H1 (cell line): Measurements from ENCODE around the gene LARP6. TPM values are rescaled to one million over a fixed set of nuclear protein-coding genes. Genes with fewer than 3 reads are reported as not detected.

ENCODE experiments used
- CTCF ChIA-PET: fragments of 300-600 bp; sonication (Branson Sonifier 250); formaldehyde crosslinking; loops from one replicate; lab custom pipeline; 2021; ENCODE audit not compliant: partially characterized antibody; lab: Charles Lee
- POLR2A ChIA-PET: fragments of 300-600 bp; sonication (Branson Sonifier 250); formaldehyde crosslinking; loops from one replicate; lab custom pipeline; 2021; ENCODE audit warnings: inconsistent platforms; ENCODE audit not compliant: partially characterized antibody; lab: Charles Lee
- DNase-seq, 2 experiments: peaks; one replicate each; pipeline versions ENCODE4 v3.0.0 to v3.0.0-alpha.2; 2010 to 2022; ENCODE audit warnings: low spot score in 2 of 2, low read depth in 1 of 2, mixed read lengths in 1 of 2
- FAIRE-seq: peaks from 2 replicates; lab custom pipeline; 2011; peaks lifted over from hg19 to GRCh38; lab: Jason Lieb, UNC
- H2AFZ ChIP-seq: 2 replicates; pipeline ENCODE4 v1.8.1; 2012; ENCODE audit warnings: low read length, inconsistent platforms
- H2AK5ac ChIP-seq: 2 replicates; pipeline ENCODE4 v1.6.1; 2013; ENCODE audit warnings: low read depth, low read length
- H2BK120ac ChIP-seq: replicated peaks from 2 replicates; pipeline ENCODE3; 2013; ENCODE audit warnings: low read depth, low read length, inconsistent platforms
- H2BK12ac ChIP-seq: 2 replicates; pipeline ENCODE4 v1.6.1; 2013; ENCODE audit warnings: low read depth, low read length
- H2BK15ac ChIP-seq: 2 replicates; pipeline ENCODE4 v1.6.1; 2013; ENCODE audit warnings: low read length
- H2BK20ac ChIP-seq: 2 replicates; pipeline ENCODE4 v1.6.1; 2013; ENCODE audit warnings: low read length
- H2BK5ac ChIP-seq: 2 replicates; pipeline ENCODE4 v1.6.1; 2013; ENCODE audit warnings: low read depth, low read length
- H3K14ac ChIP-seq: 2 replicates; pipeline ENCODE4 v1.6.1; 2013; ENCODE audit warnings: inconsistent platforms; ENCODE audit not compliant: insufficient read length
- H3K18ac ChIP-seq: 2 replicates; pipeline ENCODE4 v1.6.1; 2013; ENCODE audit warnings: low read length; ENCODE audit errors: extremely low read depth
- H3K23ac ChIP-seq: 2 replicates; pipeline ENCODE4 v1.6.1; 2013; ENCODE audit warnings: inconsistent platforms; ENCODE audit not compliant: insufficient read length
- H3K23me2 ChIP-seq: 2 replicates; pipeline ENCODE4 v1.6.1; 2013; ENCODE audit warnings: low read depth, low read length
- H3K27ac ChIP-seq: 2 replicates; pipeline ENCODE4 v1.6.1; 2011; ENCODE audit warnings: low read depth, low read length, inconsistent platforms
- H3K27me3 ChIP-seq, 4 experiments: replicated peaks in 1 of 4; 1 replicate in 1 of 4; 2 replicates in 3 of 4; pipeline versions ENCODE4 v1.6.1 to v1.8.1; 2011 to 2013; ENCODE audit warnings: low read length in 3 of 4, mild to moderate bottlenecking in 3 of 4, inconsistent platforms in 2 of 4, mixed read lengths in 2 of 4, moderate library complexity in 1 of 4; ENCODE audit not compliant: control insufficient read depth in 3 of 4, insufficient read depth in 3 of 4; ENCODE audit errors: extremely low read depth in 1 of 4
- H3K36me3 ChIP-seq, 4 experiments: 2 replicates each; pipeline versions ENCODE4 v1.6.1 to v1.8.1; 2011 to 2013; ENCODE audit warnings: mild to moderate bottlenecking in 4 of 4, low read length in 3 of 4, moderate library complexity in 2 of 4, control low read depth in 1 of 4, inconsistent platforms in 1 of 4; ENCODE audit not compliant: insufficient read depth in 4 of 4, control insufficient read depth in 2 of 4
- H3K4ac ChIP-seq: replicated peaks from 2 replicates; pipeline ENCODE3; 2013; ENCODE audit warnings: low read length, low read depth, mixed read lengths, inconsistent platforms; ENCODE audit not compliant: insufficient read length
- H3K4me1 ChIP-seq, 4 experiments: replicated peaks in 1 of 4; 1 replicate in 1 of 4; 2 replicates in 3 of 4; pipeline versions ENCODE4 v1.6.1 to v1.8.1; 2011 to 2013; ENCODE audit warnings: low read length in 3 of 4, inconsistent platforms in 2 of 4, mixed read lengths in 1 of 4; ENCODE audit not compliant: insufficient read depth in 4 of 4, control insufficient read depth in 3 of 4
- H3K4me2 ChIP-seq, 2 experiments: 2 replicates each; pipeline versions ENCODE4 v1.6.1 to v1.8.1; 2011 to 2013; ENCODE audit warnings: low read depth in 2 of 2, low read length in 2 of 2, control low read depth in 1 of 2, inconsistent platforms in 1 of 2, mild to moderate bottlenecking in 1 of 2; ENCODE audit not compliant: insufficient read depth in 1 of 2
- H3K4me3 ChIP-seq, 4 experiments: fragments of 200-600, 300-600 bp in 1 of 4; sonication (generic), shearing (Covaris generic), sonication (Bioruptor Twin) in 1 of 4; 2 replicates each; pipeline versions ENCODE4 v1.5.1 to v1.8.1; 2011 to 2016; ENCODE audit warnings: low read length in 4 of 4, low read depth in 3 of 4, control low read depth in 2 of 4, inconsistent platforms in 2 of 4, mild to moderate bottlenecking in 2 of 4, mixed read lengths in 1 of 4, moderate library complexity in 1 of 4; ENCODE audit not compliant: insufficient read depth in 2 of 4; ENCODE audit errors: extremely low read depth in 1 of 4
- H3K56ac ChIP-seq: replicated peaks from 2 replicates; pipeline ENCODE3; 2013; ENCODE audit warnings: low read depth, mild to moderate bottlenecking, mixed read lengths, low read length, inconsistent platforms; ENCODE audit not compliant: insufficient read length
- H3K79me1 ChIP-seq: 2 replicates; pipeline ENCODE4 v1.6.1; 2013; ENCODE audit warnings: low read depth, low read length, control low read depth
- H3K79me2 ChIP-seq, 2 experiments: 2 replicates each; pipeline versions ENCODE4 v1.6.1 to v1.8.1; 2012 to 2013; ENCODE audit warnings: low read length in 2 of 2, mild to moderate bottlenecking in 2 of 2, inconsistent platforms in 1 of 2; ENCODE audit not compliant: insufficient read depth in 2 of 2, control insufficient read depth in 1 of 2
- H3K9ac ChIP-seq, 4 experiments: replicated peaks in 1 of 4; 1 replicate in 1 of 4; 2 replicates in 3 of 4; pipeline versions ENCODE4 v1.6.1 to v1.8.1; 2011 to 2013; ENCODE audit warnings: low read depth in 3 of 4, low read length in 3 of 4, control low read depth in 2 of 4, mild to moderate bottlenecking in 2 of 4, moderate library complexity in 2 of 4, inconsistent platforms in 1 of 4; ENCODE audit errors: extremely low read depth in 1 of 4
- H3K9me3 ChIP-seq, 2 experiments: 2 replicates each; pipeline versions ENCODE4 v1.6.1 to v1.8.1; 2012 to 2013; ENCODE audit warnings: mild to moderate bottlenecking in 2 of 2, moderate library complexity in 2 of 2, control low read depth in 1 of 2, inconsistent platforms in 1 of 2, low read depth in 1 of 2, low read length in 1 of 2, mixed read lengths in 1 of 2; ENCODE audit not compliant: insufficient read depth in 2 of 2
- H4K20me1 ChIP-seq, 2 experiments: replicated peaks in 1 of 2; 2 replicates each; pipeline versions ENCODE3 to v1.8.1; 2011 to 2013; ENCODE audit warnings: inconsistent platforms in 2 of 2, low read length in 2 of 2, mild to moderate bottlenecking in 1 of 2; ENCODE audit not compliant: insufficient read depth in 2 of 2, control insufficient read depth in 1 of 2
- H4K5ac ChIP-seq: 2 replicates; pipeline ENCODE4 v1.6.1; 2013; ENCODE audit warnings: low read length, low read depth, mixed read lengths, inconsistent platforms; ENCODE audit not compliant: insufficient read length
- H4K8ac ChIP-seq: 2 replicates; pipeline ENCODE4 v1.8.0; 2013; ENCODE audit warnings: mild to moderate bottlenecking, moderate library complexity, low read length, inconsistent platforms; ENCODE audit not compliant: insufficient read depth; ENCODE audit errors: extremely low read depth
- H4K91ac ChIP-seq: replicated peaks from 2 replicates; pipeline ENCODE3; 2013; ENCODE audit warnings: low read length, mixed read lengths, inconsistent platforms; ENCODE audit not compliant: insufficient read length
- BRCA1 ChIP-seq: IDR thresholded peaks from 2 replicates; pipeline ENCODE4 v1.6.1; 2012; ENCODE audit warnings: low read depth, low read length, improper control_type of control experiment
- CBX8 ChIP-seq: fragments of 300-800, 300-1000 bp; sonication (generic); IDR thresholded peaks from 2 replicates; pipeline ENCODE4 v1.7.1; 2016; ENCODE audit warnings: low read depth, low read length, borderline replicate concordance
- CEBPB ChIP-seq: IDR thresholded peaks from 2 replicates; pipeline ENCODE4 v1.6.1; 2012; ENCODE audit warnings: low read depth, low read length
- CTCF ChIP-seq, 3 experiments: IDR thresholded peaks; 1 replicate in 2 of 3; 2 replicates in 1 of 3; pipeline versions ENCODE4 v1.5.1 to v1.6.1; 2011; ENCODE audit warnings: low read length in 3 of 3, mild to moderate bottlenecking in 3 of 3, inconsistent platforms in 2 of 3, low read depth in 1 of 3, moderate library complexity in 1 of 3; ENCODE audit not compliant: insufficient read depth in 1 of 3; ENCODE audit errors: control extremely low read depth in 1 of 3
- EP300 ChIP-seq, 2 experiments: IDR thresholded peaks; 1 replicate in 1 of 2; 2 replicates in 1 of 2; pipeline ENCODE4 v1.6.1; 2011 to 2012; ENCODE audit warnings: low read depth in 2 of 2, low read length in 2 of 2, mild to moderate bottlenecking in 2 of 2, borderline replicate concordance in 1 of 2, inconsistent platforms in 1 of 2, moderate library complexity in 1 of 2
- GABPA ChIP-seq: IDR thresholded peaks from 2 replicates; pipeline ENCODE4 v1.6.1; 2011; ENCODE audit warnings: mild to moderate bottlenecking, low read length, moderate library complexity, borderline replicate concordance; ENCODE audit not compliant: insufficient read depth
- GTF2F1 ChIP-seq: IDR thresholded peaks from 2 replicates; pipeline ENCODE4 v1.6.1; 2012; ENCODE audit warnings: low read depth, low read length, improper control_type of control experiment, borderline replicate concordance
- HDAC6 ChIP-seq: IDR thresholded peaks from one replicate; pipeline ENCODE4 v1.7.1; 2012; ENCODE audit warnings: low read depth, mild to moderate bottlenecking, inconsistent platforms, low read length, moderate library complexity
- MAFK ChIP-seq: IDR thresholded peaks from 2 replicates; pipeline ENCODE4 v1.6.1; 2012; ENCODE audit warnings: low read depth, mild to moderate bottlenecking, improper control_type of control experiment, low read length
- NANOG ChIP-seq: IDR thresholded peaks from 2 replicates; pipeline ENCODE4 v1.6.1; 2011; ENCODE audit warnings: low read length, low read depth, mild to moderate bottlenecking, inconsistent platforms; ENCODE audit not compliant: insufficient read depth, poor library complexity, severe bottlenecking
- SP2 ChIP-seq: IDR thresholded peaks from 2 replicates; pipeline ENCODE4 v1.6.1; 2012; ENCODE audit warnings: mild to moderate bottlenecking, low read length, inconsistent platforms
- SRF ChIP-seq: IDR thresholded peaks from 2 replicates; pipeline ENCODE4 v1.6.1; 2011; ENCODE audit warnings: mild to moderate bottlenecking, low read depth, low read length, moderate library complexity
- WGBS, 2 experiments: shearing (Covaris generic) in 1 of 2; methylation state at CpG; one replicate each; pipeline versions ENCODE4 v1.1.6 to v1.1.7; 2013 to 2015; ENCODE audit warnings: low lambda C conversion rate in 2 of 2, mixed read lengths in 2 of 2, inconsistent platforms in 1 of 2, low coverage in 1 of 2, missing lambda C conversion rate in 1 of 2; ENCODE audit not compliant: insufficient replicate concordance in 2 of 2, insufficient coverage in 1 of 2, insufficient read length in 1 of 2; ENCODE audit errors: extremely low coverage in 1 of 2, missing lambda C conversion rate in 1 of 2; 5-methylcytosine and 5-hydroxymethylcytosine counted together
- polyA plus RNA-seq, 7 experiments: library from polyadenylated mRNA; depleted of rRNA in 3 of 7; stranded (reverse) in 5 of 7; unstranded in 2 of 7; fragments of >200 nt in 5 of 7; fragments of 200-250 nt in 2 of 7; gene quantifications; 1 replicate in 5 of 7; 2 replicates in 1 of 7; 4 replicates in 1 of 7; pipeline versions ENCODE4 v1.2.1 to v1.2.3, GENCODE V29; 2011 to 2013; ENCODE audit warnings: missing spikeins in 2 of 7, mixed read lengths in 2 of 7
- total RNA-seq: library from RNA; stranded (reverse); fragmentation: NEBNext Ultra II Directional; extraction: Animal tissue kit (Norgen Biotek cat#: 25700); gene quantifications from 2 replicates; pipeline ENCODE4 v1.2.1, GENCODE V29; 2021

Gene LARP6
- total and polyA plus RNA-seq, 2 of the 8 experiments (the other 6 are each of a cell fraction or from before 2014, with no cell fraction given): 21.0 to 24.7 TPM

- Histone ChIP-seq H3K14ac (no peak overlapping the region), H3K27ac (no peak overlapping the region), H4K91ac (no peak overlapping the region), H3K4ac (no peak overlapping the region), H4K8ac (no peak overlapping the region), H2BK5ac (no peak overlapping the region), H2AK5ac (no peak overlapping the region), H2BK120ac (no peak overlapping the region), H3K56ac (no peak overlapping the region), H3K27me3 (no peaks in the 10 kb centered on the region), H2BK15ac (no peak overlapping the region), H3K18ac (no peak overlapping the region), H3K79me1 (no peaks in the 10 kb centered on the region), H3K36me3 (no peaks in the 10 kb centered on the region), H2BK12ac (no peak overlapping the region), H3K23me2 (no peaks in the 10 kb centered on the region), H4K20me1 (no peaks in the 10 kb centered on the region), H3K79me2 (no peaks in the 10 kb centered on the region), H4K5ac (no peak overlapping the region), H3K4me2 (no peak overlapping the region), H2AFZ (no peak overlapping the region), H3K9me3 (no peaks in the 10 kb centered on the region), H3K9ac (no peak overlapping the region; a peak in 1 of 7 replicates), H3K4me3 (no peak overlapping the region), H2BK20ac (no peak overlapping the region), H3K23ac (no peak overlapping the region), H3K4me1 (no peaks in the 10 kb centered on the region)
- 88% methylated on average over 6 of the region's 6 CpGs; no CpG with 5 or more reads in 1 of the 2 experiments for WGBS, 2 experiments
- ChIA-PET POLR2A (no interaction called here), CTCF (interaction anchor here (0.8 to 1.3 kb wide), 2 partner anchors 18 to 19 kb away, joined by 3 read pairs; no protein-coding TSS in a partner anchor)
- no peak for DNase-seq
- FAIRE-seq: no peak
- TF ChIP-seq EP300 (IDR thresholded peaks at IDR 0.05; ENCODE audit: borderline replicate concordance in 1 of 2, low read depth in 2 of 2, low read length in 2 of 2) (no peak), NANOG (no peak), CBX8 (no peak), GABPA (no peak), MAFK (no peak), CTCF (IDR thresholded peaks at IDR 0.05; ENCODE audit: control extremely low read depth in 1 of 3, insufficient read depth in 1 of 3, low read depth in 1 of 3, low read length in 3 of 3) (no peak), SP2 (no peak), HDAC6 (no peak), CEBPB (no peak), GTF2F1 (no peak), BRCA1 (no peak), SRF (no peak)
Measured at GRCh38 chr15:70783610-70784022, 70.3 kb downstream of the LARP6 start.
